Measurements from ENCODE around the gene LSM12. TPM values are rescaled to one million over a fixed set of nuclear protein-coding genes. Genes with fewer than 3 reads are reported as not detected.

LSM12 gene
- total RNA-seq, 4 donors from 2014 or later: 41.6 to 79.0 (median 56.5) TPM

DNA sequence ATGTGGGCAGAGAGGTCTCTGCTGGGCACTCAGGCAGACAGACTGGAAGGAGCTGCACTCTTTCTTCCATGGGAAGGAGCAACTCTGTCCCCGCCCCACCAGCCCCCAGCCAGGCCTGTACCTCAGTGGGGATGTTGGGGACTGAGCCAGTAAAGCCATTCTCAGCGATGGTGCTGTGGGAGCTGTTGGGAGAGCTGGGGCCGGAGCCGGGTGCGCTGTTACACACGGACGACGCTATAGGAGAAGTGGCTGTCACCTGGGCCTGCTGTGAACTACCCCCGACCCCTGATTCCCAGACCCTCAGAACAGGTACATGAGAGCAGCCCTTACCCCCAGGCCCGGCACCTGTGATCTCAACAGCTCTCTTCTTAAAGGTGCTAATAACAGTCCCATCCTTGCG lies 25.6 kb upstream of the LSM12 start:
- Histone ChIP-seq H3K4me3 (no peak overlapping the region), H3K36me3 (peaks cover 0 to 63% of the 10 kb centered on the region in 2 donors), H3K27me3 (no peaks in the 10 kb centered on the region), H3K27ac (peak overlapping the region in 1 of 4 donors; percentile 92), H3K9me3 (no peaks in the 10 kb centered on the region), H3K4me1 (peaks cover 30 to 31% of the 10 kb centered on the region in 2 donors)
- TF ChIP-seq, protein P1, sequence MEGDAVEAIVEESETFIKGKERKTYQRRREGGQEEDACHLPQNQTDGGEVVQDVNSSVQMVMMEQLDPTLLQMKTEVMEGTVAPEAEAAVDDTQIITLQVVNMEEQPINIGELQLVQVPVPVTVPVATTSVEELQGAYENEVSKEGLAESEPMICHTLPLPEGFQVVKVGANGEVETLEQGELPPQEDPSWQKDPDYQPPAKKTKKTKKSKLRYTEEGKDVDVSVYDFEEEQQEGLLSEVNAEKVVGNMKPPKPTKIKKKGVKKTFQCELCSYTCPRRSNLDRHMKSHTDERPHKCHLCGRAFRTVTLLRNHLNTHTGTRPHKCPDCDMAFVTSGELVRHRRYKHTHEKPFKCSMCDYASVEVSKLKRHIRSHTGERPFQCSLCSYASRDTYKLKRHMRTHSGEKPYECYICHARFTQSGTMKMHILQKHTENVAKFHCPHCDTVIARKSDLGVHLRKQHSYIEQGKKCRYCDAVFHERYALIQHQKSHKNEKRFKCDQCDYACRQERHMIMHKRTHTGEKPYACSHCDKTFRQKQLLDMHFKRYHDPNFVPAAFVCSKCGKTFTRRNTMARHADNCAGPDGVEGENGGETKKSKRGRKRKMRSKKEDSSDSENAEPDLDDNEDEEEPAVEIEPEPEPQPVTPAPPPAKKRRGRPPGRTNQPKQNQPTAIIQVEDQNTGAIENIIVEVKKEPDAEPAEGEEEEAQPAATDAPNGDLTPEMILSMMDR (IDR thresholded peaks at IDR 0.05 in 4 of 5, conservative IDR thresholded peaks at IDR 0.05 in 1 of 5): no peak
- TF ChIP-seq POLR2A (IDR thresholded peaks at IDR 0.05): no peak
- ATAC-seq: no peak
- in situ Hi-C loops (cut with MboI; ENCODE audit: low sequenced_read_pairs in 4 of 4) (no loop called here), intact Hi-C loops (cut with DNase I; ENCODE audit: low total_unique reads) (no loop called here)
- DNase-seq: no peak

DNA sequence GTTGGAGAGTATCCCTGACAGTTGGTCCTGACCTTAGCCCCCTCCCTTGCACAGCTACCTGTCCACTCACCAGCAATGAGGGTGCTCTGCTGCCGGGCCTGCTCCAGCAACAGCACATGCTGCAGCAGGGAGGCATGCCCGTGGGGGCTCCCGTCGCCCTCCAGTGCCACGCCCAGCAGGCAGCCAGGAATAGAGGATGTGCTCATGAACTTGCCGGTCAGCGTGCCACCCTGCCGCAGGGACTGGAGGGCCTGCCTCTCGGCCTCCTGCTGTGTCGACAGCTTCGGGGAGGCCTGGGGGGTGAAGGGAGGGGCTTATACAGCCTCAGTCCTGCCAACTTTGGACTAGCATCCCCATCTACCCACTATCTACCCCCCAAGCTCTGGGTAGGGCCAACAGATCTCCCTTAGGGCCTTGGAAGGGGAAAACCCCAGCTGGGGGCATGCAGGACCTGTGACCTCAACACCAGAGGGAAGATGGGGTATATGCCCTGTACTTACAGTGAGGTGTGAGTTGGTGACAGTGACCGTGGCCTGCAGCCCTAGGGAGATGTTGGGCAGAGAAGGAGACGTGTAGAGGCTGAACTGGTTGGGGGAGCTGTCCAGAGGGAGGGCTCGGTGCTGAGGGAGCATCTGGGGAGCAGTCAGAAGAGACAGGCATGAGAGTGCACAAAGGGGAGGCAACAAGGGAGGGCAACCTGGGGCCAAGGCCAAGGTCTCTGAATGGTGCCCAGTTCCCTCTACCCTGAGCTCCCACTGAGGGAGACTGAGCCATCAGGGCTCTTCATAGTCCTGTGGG lies 24.9 kb upstream of the LSM12 start:
- in situ Hi-C loops (cut with MboI; ENCODE audit: low sequenced_read_pairs in 4 of 4): no loop called here

DNA sequence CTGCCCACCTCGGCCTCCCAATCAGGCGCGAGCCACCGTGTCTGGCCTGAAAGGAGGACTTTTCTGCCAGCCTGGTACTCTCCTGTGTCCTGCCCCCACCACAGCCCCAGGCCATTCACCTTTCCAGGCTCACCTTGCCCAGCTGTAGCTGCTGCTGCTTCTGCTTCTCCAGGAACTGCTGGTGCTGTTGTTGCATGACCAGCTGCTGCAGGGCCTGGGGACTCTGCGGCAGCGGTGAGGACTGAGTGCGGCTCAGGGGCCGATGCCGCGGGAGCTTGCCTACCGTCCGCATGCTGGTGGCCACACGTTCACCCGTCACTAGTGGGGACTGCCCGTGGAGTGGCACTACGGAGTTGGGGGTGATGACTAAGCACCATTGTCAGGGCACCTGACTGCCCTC lies 21.8 kb upstream of the LSM12 start:
- H3K36me3 ChIP-seq: peaks cover 0 to 88% of the 10 kb centered on the region in 2 donors
- no peaks in the 10 kb centered on the region for H3K27me3 ChIP-seq
- peak overlapping the region in 2 of 4 donors; percentile 48 to 51 for H3K27ac ChIP-seq
- TF ChIP-seq, protein P1 (IDR thresholded peaks at IDR 0.05 in 4 of 5, conservative IDR thresholded peaks at IDR 0.05 in 1 of 5): no peak
- TF ChIP-seq POLR2A (IDR thresholded peaks at IDR 0.05): no peak
- H3K9me3 ChIP-seq: no peaks in the 10 kb centered on the region
- in situ Hi-C loops (cut with MboI; ENCODE audit: low sequenced_read_pairs in 4 of 4) (no loop called here), intact Hi-C loops (cut with DNase I; ENCODE audit: low total_unique reads) (no loop called here)
- DNase-seq (no peak), ATAC-seq (no peak)
- no peak overlapping the region for H3K4me3 ChIP-seq
- no peaks in the 10 kb centered on the region for H3K4me1 ChIP-seq

More for the DNA sequence above, 24.9 kb upstream of the LSM12 start:
- intact Hi-C loops (cut with DNase I; ENCODE audit: low total_unique reads): no loop called here
- peaks cover 0 to 64% of the 10 kb centered on the region in 2 donors for H3K36me3 ChIP-seq
- DNase-seq (no peak), ATAC-seq (no peak)
- no peaks in the 10 kb centered on the region for H3K9me3 ChIP-seq
- no peak overlapping the region for H3K4me3 ChIP-seq
- H3K27ac ChIP-seq: peak overlapping the region in 1 of 4 donors; percentile 92
- peaks cover 23 to 24% of the 10 kb centered on the region in 2 donors for H3K4me1 ChIP-seq
- TF ChIP-seq POLR2A (IDR thresholded peaks at IDR 0.05): no peak
- TF ChIP-seq, protein P1 (IDR thresholded peaks at IDR 0.05 in 4 of 5, conservative IDR thresholded peaks at IDR 0.05 in 1 of 5): no peak
- H3K27me3 ChIP-seq: no peaks in the 10 kb centered on the region

DNA sequence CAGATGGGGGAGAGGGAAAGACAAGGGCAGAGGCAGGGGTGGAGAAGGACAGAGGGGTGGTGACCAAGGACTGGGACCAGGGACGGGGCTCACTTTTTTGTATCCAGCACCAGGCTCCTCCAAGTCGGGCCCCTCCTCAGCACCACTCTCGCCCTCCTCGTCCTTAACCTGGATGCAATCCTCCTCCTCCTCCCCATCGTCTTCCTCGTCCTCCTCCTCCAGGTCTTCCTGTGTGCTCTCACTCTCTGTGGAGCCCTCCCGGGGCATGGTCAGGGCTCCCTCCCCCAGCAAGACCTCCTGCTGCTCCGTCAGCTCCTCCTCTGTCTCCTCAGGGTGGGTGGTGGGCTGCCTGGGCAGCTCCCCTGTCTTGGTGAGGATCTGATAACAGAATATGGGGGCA lies 20.8 kb upstream of the LSM12 start:
- Histone ChIP-seq H3K27me3 (no peaks in the 10 kb centered on the region), H3K4me3 (no peak overlapping the region), H3K36me3 (peaks cover 0 to 88% of the 10 kb centered on the region in 2 donors), H3K4me1 (no peaks in the 10 kb centered on the region), H3K27ac (peak overlapping the region; percentile 35 to 69 (median 62)), H3K9me3 (no peaks in the 10 kb centered on the region)
- in situ Hi-C loops (cut with MboI; ENCODE audit: low sequenced_read_pairs in 4 of 4) (no loop called here), intact Hi-C loops (cut with DNase I; ENCODE audit: low total_unique reads) (no loop called here)
- DNase-seq: no peak
- TF ChIP-seq, protein P1 (IDR thresholded peaks at IDR 0.05 in 4 of 5, conservative IDR thresholded peaks at IDR 0.05 in 1 of 5): no peak
- no peak for TF ChIP-seq POLR2A (IDR thresholded peaks at IDR 0.05)
- ATAC-seq: no peak

All from gastrocnemius medialis (tissue), 4 donors.